Fibroblast of lung (primary cell): ENCODE data around the gene DYRK2. TPM values are rescaled to one million over a fixed set of nuclear protein-coding genes. Genes with fewer than 3 reads are reported as not detected.

ENCODE experiments used
- DNase-seq, 2 donors: peaks; one replicate each; pipeline versions ENCODE4 v3.0.0 to v3.0.0-alpha.2; 2010; ENCODE audit warnings: low read depth in 2 of 2
- H2AFZ ChIP-seq: 2 replicates; pipeline ENCODE4 v1.5.1; 2012; ENCODE audit warnings: low read length, control low read depth, inconsistent platforms
- H3K27ac ChIP-seq: 2 replicates; pipeline ENCODE4 v1.5.1; 2011; ENCODE audit warnings: low read length, control low read depth; ENCODE audit not compliant: insufficient read depth
- H3K27me3 ChIP-seq: 2 replicates; pipeline ENCODE4 v1.5.1; 2011; ENCODE audit warnings: mild to moderate bottlenecking, low read length; ENCODE audit not compliant: control insufficient read depth, insufficient read depth
- H3K36me3 ChIP-seq: 2 replicates; pipeline ENCODE4 v1.5.1; 2011; ENCODE audit warnings: low read length; ENCODE audit not compliant: control insufficient read depth, insufficient read depth
- H3K4me1 ChIP-seq: 2 replicates; pipeline ENCODE4 v1.5.1; 2011; ENCODE audit warnings: low read length; ENCODE audit not compliant: control insufficient read depth, insufficient read depth; ENCODE audit errors: extremely low read depth
- H3K4me2 ChIP-seq: 2 replicates; pipeline ENCODE4 v1.5.1; 2011; ENCODE audit warnings: low read length, control low read depth; ENCODE audit not compliant: insufficient read depth; ENCODE audit errors: extremely low read depth
- H3K4me3 ChIP-seq, 4 experiments: fragments of 200-600 bp in 1 of 4; sonication (generic) in 1 of 4; replicated peaks in 1 of 4; 2 replicates each; pipeline ENCODE4 v1.5.1; 2011 to 2016; ENCODE audit warnings: low read length in 4 of 4, low read depth in 3 of 4, mild to moderate bottlenecking in 3 of 4, control low read depth in 2 of 4, inconsistent platforms in 1 of 4, mixed read lengths in 1 of 4; ENCODE audit not compliant: insufficient read depth in 1 of 4; ENCODE audit errors: control extremely low read depth in 1 of 4
- H3K79me2 ChIP-seq: 2 replicates; pipeline ENCODE4 v1.5.1; 2012; ENCODE audit warnings: mild to moderate bottlenecking, low read length, inconsistent platforms; ENCODE audit not compliant: control insufficient read depth, insufficient read depth
- H3K9ac ChIP-seq: 2 replicates; pipeline ENCODE4 v1.5.1; 2011; ENCODE audit warnings: mild to moderate bottlenecking, low read length, control low read depth; ENCODE audit not compliant: insufficient read depth
- H3K9me3 ChIP-seq: 2 replicates; pipeline ENCODE4 v1.5.1; 2012; ENCODE audit warnings: low read depth, low read length; ENCODE audit not compliant: control insufficient read depth, insufficient read depth
- H4K20me1 ChIP-seq: 2 replicates; pipeline ENCODE4 v1.5.1; 2011; ENCODE audit warnings: low read length; ENCODE audit not compliant: control insufficient read depth, insufficient read depth; ENCODE audit errors: extremely low read depth
- CTCF ChIP-seq, 2 donors: IDR thresholded peaks in 1 of 2; conservative IDR thresholded peaks in 1 of 2; 1 replicate in 1 of 2; 2 replicates in 1 of 2; pipeline ENCODE4 v1.5.1; 2011 to 2012; ENCODE audit warnings: low read length in 2 of 2, control low read depth in 1 of 2, inconsistent platforms in 1 of 2, low read depth in 1 of 2, mild to moderate bottlenecking in 1 of 2
- EZH2 ChIP-seq: IDR thresholded peaks from 2 replicates; pipeline ENCODE4 v1.5.1; 2012; ENCODE audit warnings: low read length, control low read depth, mild to moderate bottlenecking; ENCODE audit errors: missing control alignments
- polyA plus RNA-seq, 2 donors: library from polyadenylated mRNA; depleted of rRNA in 1 of 2; stranded (reverse) in 1 of 2; unstranded in 1 of 2; fragments of >200 nt; gene quantifications; 2 replicates each; pipeline ENCODE4 v1.2.1, GENCODE V29; 2011 to 2012; ENCODE audit warnings: missing spikeins in 1 of 2
- total RNA-seq: library from RNA; depleted of rRNA; stranded (reverse); fragments of >200 nt; gene quantifications from 2 replicates; pipeline ENCODE4 v1.2.1, GENCODE V29; 2014

Gene DYRK2
- total and polyA plus RNA-seq, 2 donors (not counting 1 experiment from before 2014, with no cell fraction given): 18.7 to 22.5 TPM

DNA sequence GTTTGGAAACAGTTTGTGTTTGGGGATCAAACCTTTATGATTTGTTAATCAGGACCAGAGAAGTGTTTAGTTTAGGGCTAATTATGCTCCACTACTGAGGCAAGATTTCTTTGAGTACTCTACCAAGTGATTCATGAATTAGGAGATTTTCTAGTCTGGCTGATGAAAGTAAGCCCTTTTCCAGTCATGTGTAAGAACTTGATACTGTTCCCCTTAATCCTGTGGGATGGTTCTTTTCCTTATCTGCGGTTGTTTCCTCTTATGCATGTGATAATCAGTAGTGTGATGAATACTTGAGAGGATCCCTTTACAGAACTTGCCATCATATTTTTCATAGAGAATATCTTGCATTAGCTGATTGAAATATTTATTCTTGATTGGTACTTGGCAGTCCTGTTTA lies 42.1 kb downstream of the DYRK2 start:
- H3K27ac ChIP-seq: no peak overlapping the region
- no peaks in the 10 kb centered on the region for H3K9me3 ChIP-seq
- H3K4me3 ChIP-seq: no peak overlapping the region
- H3K4me1 ChIP-seq: no peaks in the 10 kb centered on the region
- no peaks in the 10 kb centered on the region for H3K79me2 ChIP-seq
- no peak overlapping the region for H2AFZ ChIP-seq
- no peak for DNase-seq
- no peaks in the 10 kb centered on the region for H3K27me3 ChIP-seq
- no peak overlapping the region for H3K9ac ChIP-seq
- TF ChIP-seq EZH2: no peak
- no peak for TF ChIP-seq CTCF (conservative IDR thresholded peaks at IDR 0.05 in 1 of 2, IDR thresholded peaks at IDR 0.05 in 1 of 2; ENCODE audit: low read depth in 1 of 2, low read length in 2 of 2)
- no peaks in the 10 kb centered on the region for H4K20me1 ChIP-seq
- H3K4me2 ChIP-seq: no peak overlapping the region
- H3K36me3 ChIP-seq: no peaks in the 10 kb centered on the region

- Histone ChIP-seq H4K20me1 (no peaks in the 10 kb centered on the region), H3K4me3 (no peak overlapping the region), H3K4me1 (no peaks in the 10 kb centered on the region), H2AFZ (no peak overlapping the region), H3K27me3 (no peaks in the 10 kb centered on the region), H3K27ac (no peak overlapping the region), H3K36me3 (no peaks in the 10 kb centered on the region), H3K9ac (no peak overlapping the region), H3K79me2 (no peaks in the 10 kb centered on the region), H3K4me2 (no peak overlapping the region), H3K9me3 (no peaks in the 10 kb centered on the region)
- no peak for DNase-seq
- no peak for TF ChIP-seq CTCF (conservative IDR thresholded peaks at IDR 0.05 in 1 of 2, IDR thresholded peaks at IDR 0.05 in 1 of 2; ENCODE audit: low read depth in 1 of 2, low read length in 2 of 2)
- TF ChIP-seq EZH2: no peak
These were observed 42.7 kb downstream of the DYRK2 start for GRCh38 chr12:67691220-67691619.

GRCh38 chr12:67692135-67692534 lies 43.6 kb downstream of the DYRK2 start:
- Histone ChIP-seq H3K27me3 (no peaks in the 10 kb centered on the region), H3K4me1 (no peaks in the 10 kb centered on the region), H3K27ac (no peak overlapping the region), H3K9ac (no peak overlapping the region), H3K9me3 (no peaks in the 10 kb centered on the region), H4K20me1 (no peaks in the 10 kb centered on the region), H3K4me3 (no peak overlapping the region), H3K79me2 (no peaks in the 10 kb centered on the region), H3K4me2 (no peak overlapping the region), H2AFZ (no peak overlapping the region), H3K36me3 (no peaks in the 10 kb centered on the region)
- DNase-seq: no peak
- no peak for TF ChIP-seq EZH2
- TF ChIP-seq CTCF (conservative IDR thresholded peaks at IDR 0.05 in 1 of 2, IDR thresholded peaks at IDR 0.05 in 1 of 2; ENCODE audit: low read depth in 1 of 2, low read length in 2 of 2): no peak
